ENCODE measurements around the gene SLC35A2.

Gene SLC35A2

DNA sequence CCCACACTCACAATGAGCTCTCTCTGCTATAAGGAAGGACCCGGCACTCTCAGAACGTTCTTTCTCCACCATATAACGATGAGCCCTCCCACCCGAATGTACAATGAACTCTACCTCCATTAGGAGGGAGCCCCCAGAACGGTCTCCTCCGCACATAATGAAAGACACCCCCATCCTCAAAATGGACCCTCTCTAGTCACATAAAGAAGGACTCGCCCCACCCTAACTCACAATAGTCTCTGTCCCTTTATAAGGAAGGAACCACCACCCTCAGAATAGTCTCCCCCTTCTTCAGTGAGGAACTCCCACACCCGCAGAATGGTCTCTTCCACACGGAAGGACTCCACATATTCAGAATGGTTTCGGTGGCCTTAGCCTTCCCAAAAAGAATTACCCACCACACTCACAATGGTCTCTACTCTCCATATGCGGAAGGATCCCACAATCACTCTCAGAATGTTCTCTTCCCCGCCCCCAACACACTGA, 477 bp downstream of the SLC35A2 start:
- H3K4me3 ChIP-seq (replicated peaks in 1 of 2; ENCODE audit: low read depth in 2 of 2, low read length in 2 of 2) = peak overlapping the region; percentile 69 to 80
- DNase-seq (ENCODE audit: low read depth in 2 of 2) = peak; percentile 43 to 49
- TF ChIP-seq, protein P1, sequence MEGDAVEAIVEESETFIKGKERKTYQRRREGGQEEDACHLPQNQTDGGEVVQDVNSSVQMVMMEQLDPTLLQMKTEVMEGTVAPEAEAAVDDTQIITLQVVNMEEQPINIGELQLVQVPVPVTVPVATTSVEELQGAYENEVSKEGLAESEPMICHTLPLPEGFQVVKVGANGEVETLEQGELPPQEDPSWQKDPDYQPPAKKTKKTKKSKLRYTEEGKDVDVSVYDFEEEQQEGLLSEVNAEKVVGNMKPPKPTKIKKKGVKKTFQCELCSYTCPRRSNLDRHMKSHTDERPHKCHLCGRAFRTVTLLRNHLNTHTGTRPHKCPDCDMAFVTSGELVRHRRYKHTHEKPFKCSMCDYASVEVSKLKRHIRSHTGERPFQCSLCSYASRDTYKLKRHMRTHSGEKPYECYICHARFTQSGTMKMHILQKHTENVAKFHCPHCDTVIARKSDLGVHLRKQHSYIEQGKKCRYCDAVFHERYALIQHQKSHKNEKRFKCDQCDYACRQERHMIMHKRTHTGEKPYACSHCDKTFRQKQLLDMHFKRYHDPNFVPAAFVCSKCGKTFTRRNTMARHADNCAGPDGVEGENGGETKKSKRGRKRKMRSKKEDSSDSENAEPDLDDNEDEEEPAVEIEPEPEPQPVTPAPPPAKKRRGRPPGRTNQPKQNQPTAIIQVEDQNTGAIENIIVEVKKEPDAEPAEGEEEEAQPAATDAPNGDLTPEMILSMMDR (IDR thresholded peaks at IDR 0.05; ENCODE audit: low read depth, low read length) = no peak

DNA sequence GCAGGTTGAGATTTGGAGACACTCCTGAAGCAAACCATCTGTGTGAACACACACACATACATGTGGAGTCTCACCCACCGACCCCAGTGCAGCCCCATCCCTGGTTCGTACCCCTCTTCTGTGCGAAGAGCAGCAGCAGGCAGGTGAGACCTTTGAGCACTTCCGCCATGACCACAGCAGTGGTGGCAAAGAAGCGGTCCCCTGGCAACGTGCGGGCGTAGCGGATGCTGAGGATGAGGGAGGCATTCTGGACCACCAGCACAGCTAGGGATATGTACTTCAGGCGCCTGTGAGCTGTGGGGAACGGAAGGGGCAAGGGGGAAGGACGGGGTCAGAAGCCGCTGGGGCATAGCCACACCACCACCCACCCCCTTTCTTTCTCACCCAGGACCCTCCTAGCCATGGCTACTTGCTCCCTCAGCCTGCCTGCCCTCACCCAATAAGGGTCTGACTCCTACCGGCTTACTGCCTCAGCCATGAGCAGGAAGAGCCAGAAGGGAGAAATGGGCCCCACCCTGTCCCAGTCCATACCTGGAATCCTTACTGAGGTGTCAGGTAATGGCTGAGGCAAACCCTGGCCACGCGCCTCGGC, 1.6 kb downstream of the SLC35A2 start:
- no peak overlapping the region for H3K4me3 ChIP-seq (replicated peaks in 1 of 2; ENCODE audit: low read depth in 2 of 2, low read length in 2 of 2)
- no peak for DNase-seq (ENCODE audit: low read depth in 2 of 2)
- TF ChIP-seq, protein P1 (IDR thresholded peaks at IDR 0.05; ENCODE audit: low read depth, low read length) = no peak

DNA sequence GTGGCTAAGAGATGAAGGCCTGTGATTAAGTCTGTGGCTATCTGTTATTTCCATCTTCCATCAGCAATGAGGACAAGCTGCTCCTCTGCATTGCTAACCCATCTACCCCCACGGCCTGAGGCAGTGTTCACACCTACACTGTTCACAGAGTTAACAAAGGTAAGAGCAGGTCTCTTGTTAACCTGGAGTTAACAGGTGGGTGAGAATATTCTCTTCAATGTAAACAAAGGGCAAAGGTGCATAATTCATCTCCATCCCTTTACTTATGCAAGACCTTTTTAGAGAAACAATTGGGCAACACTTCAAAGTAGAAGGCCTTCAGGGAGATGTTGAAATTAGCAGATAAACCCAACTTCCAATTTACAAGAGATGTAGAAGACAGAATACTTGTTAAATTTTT, 2.8 kb downstream of the SLC35A2 start:
- TF ChIP-seq, protein P1 (IDR thresholded peaks at IDR 0.05; ENCODE audit: low read depth, low read length) = no peak
- no peak for DNase-seq (ENCODE audit: low read depth in 2 of 2)
- H3K4me3 ChIP-seq (replicated peaks in 1 of 2; ENCODE audit: low read depth in 2 of 2, low read length in 2 of 2) = no peak overlapping the region

DNA sequence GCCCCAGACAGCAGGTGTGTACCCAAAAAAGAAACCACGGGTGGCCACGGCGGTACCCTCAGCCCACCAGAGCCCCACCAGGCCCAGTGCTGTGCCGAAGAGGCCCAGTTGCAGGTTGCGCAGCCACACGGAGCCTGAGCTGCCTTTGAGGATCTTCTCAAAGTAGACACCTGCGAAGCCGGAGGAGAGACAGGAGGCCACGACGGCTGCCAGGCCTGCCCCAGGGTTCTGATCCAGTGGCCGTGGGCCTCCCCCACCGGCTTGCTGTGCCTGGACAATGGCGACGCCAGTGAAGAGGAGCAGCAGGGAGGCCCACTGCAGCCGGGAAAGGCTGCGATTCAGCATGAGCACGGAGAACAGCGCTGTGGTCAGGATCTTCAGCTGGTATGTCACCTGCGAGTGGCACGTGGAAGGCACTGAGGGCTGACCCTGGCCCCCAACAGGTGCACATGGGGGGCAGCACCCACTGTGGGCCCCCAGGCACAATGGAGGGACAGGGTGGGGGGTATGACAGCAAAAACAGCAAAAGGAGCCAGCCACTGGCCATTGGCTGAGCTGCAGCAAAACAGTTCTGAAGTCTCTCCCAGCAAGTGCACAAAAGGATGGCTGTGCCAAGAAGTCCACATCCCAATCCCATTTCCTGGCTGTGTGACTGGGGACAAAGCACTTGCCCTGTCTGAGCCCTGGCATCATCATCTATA, 6.2 kb downstream of the SLC35A2 start:
- TF ChIP-seq, protein P1 (IDR thresholded peaks at IDR 0.05; ENCODE audit: low read depth, low read length) = no peak
- no peak for DNase-seq (ENCODE audit: low read depth in 2 of 2)
- no peak overlapping the region for H3K4me3 ChIP-seq (replicated peaks in 1 of 2; ENCODE audit: low read depth in 2 of 2, low read length in 2 of 2)

DNA sequence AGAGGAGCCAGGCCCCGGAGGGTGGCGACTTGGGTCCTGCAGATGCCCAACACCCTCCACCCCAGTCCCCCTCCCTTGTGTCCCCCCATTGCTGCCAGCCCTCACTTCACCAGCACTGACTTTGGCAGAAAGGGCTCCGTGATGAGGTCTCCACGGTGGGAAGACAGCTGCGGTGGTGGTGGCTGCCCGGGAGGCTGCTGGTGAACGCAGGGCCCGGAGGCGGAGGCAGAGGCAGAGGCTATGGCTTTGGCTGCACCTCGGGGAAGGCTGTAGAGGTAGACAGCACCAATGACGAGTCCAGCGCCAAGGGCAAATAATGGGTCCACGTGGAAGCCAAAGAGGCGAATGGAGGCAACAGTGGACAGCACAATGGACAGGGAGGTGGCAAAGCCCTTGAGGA, 6.8 kb downstream of the SLC35A2 start:
- TF ChIP-seq, protein P1 (IDR thresholded peaks at IDR 0.05; ENCODE audit: low read depth, low read length) = no peak
- DNase-seq (ENCODE audit: low read depth in 2 of 2) = no peak
- H3K4me3 ChIP-seq (replicated peaks in 1 of 2; ENCODE audit: low read depth in 2 of 2, low read length in 2 of 2) = no peak overlapping the region

DNA sequence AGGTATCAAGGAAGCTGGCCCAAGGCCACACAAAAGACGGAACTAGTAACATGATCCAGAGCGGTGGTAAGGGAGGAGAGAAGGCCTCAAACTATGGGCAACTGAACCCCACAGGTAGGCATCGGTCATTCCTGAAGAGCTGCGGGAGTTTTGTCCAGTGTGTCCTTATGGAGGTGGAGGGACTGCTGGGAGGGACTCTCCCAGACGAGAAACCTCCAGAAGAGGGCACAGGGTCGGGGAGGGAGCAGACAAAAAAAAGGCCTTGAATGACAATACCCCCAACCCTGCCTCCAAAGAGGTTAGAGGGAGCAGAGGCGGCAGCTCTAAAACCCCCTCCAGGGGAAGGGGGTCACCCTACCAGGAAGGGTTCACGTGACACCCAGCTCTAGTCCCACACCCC, 7.3 kb downstream of the SLC35A2 start:
- H3K4me3 ChIP-seq (replicated peaks in 1 of 2; ENCODE audit: low read depth in 2 of 2, low read length in 2 of 2) = no peak overlapping the region
- TF ChIP-seq, protein P1 (IDR thresholded peaks at IDR 0.05; ENCODE audit: low read depth, low read length) = no peak
- DNase-seq (ENCODE audit: low read depth in 2 of 2) = no peak
